ENCODE measurements around the gene RPN2. TPM values are rescaled to one million over a fixed set of nuclear protein-coding genes. Genes with fewer than 3 reads are reported as not detected.

RPN2 gene
- total RNA-seq, 1 experiment from 2014 or later = 220 TPM

DNA sequence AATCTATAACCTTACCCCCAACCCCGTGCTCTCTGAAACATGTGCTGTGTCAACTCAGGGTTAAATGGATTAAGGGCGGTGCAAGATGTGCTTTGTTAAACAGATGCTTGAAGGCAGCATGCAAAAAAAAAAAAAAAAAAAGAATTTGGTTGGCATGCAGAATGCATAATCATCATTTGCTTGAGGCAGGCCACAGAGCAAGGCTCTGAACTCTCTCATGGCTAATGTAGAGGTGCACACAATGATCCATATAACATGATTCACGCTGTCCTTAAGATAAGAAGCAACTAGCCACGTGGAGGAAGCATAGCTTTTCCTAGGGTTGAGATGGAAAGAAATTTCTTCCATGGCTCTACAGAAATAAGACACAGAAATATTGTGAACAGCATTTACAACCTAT, 27.6 kb upstream of the RPN2 start (continued):
- TF ChIP-seq, protein P1, sequence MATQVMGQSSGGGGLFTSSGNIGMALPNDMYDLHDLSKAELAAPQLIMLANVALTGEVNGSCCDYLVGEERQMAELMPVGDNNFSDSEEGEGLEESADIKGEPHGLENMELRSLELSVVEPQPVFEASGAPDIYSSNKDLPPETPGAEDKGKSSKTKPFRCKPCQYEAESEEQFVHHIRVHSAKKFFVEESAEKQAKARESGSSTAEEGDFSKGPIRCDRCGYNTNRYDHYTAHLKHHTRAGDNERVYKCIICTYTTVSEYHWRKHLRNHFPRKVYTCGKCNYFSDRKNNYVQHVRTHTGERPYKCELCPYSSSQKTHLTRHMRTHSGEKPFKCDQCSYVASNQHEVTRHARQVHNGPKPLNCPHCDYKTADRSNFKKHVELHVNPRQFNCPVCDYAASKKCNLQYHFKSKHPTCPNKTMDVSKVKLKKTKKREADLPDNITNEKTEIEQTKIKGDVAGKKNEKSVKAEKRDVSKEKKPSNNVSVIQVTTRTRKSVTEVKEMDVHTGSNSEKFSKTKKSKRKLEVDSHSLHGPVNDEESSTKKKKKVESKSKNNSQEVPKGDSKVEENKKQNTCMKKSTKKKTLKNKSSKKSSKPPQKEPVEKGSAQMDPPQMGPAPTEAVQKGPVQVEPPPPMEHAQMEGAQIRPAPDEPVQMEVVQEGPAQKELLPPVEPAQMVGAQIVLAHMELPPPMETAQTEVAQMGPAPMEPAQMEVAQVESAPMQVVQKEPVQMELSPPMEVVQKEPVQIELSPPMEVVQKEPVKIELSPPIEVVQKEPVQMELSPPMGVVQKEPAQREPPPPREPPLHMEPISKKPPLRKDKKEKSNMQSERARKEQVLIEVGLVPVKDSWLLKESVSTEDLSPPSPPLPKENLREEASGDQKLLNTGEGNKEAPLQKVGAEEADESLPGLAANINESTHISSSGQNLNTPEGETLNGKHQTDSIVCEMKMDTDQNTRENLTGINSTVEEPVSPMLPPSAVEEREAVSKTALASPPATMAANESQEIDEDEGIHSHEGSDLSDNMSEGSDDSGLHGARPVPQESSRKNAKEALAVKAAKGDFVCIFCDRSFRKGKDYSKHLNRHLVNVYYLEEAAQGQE (IDR thresholded peaks at IDR 0.05; ENCODE audit: low read depth) = no peak
- TF ChIP-seq CBX3 (IDR thresholded peaks at IDR 0.05; ENCODE audit: low read depth) = no peak

DNA sequence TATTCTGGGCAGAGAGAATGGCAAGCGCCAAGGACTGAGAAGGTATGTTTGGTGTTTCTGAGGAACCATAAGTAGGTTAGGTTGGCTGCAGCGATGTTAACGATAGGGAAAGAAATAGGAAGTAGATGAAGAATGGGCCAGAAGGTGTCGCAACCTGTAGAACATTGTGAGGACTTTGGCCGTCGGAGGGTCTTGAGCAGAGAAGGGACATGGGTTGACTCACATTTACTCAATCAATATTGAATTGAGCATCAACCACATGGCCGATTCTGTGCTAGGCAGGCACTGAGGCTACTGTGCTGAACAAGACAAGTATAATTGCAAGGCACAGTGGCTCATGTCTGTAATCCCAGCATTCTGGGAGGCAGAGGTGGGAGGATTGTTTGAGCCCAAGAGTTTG, 26.8 kb upstream of the RPN2 start:
- BruUV-seq (replicated peaks) = no TSS peak
- Histone ChIP-seq H3K9ac (ENCODE audit: low read length) (no peak overlapping the region), H3K27me3 (ENCODE audit: insufficient read depth, low read length) (no peaks in the 10 kb centered on the region), H3K4me3 (replicated peaks in 1 of 2; ENCODE audit: low read depth in 1 of 2, low read length in 2 of 2) (no peak overlapping the region), H3K4me1 (ENCODE audit: control insufficient read depth in 1 of 2, insufficient read depth in 2 of 2, low read length in 2 of 2) (no peaks in the 10 kb centered on the region), H3K79me2 (ENCODE audit: insufficient read depth, low read length) (no peaks in the 10 kb centered on the region), H2AFZ (ENCODE audit: low read depth, low read length, poor library complexity, severe bottlenecking) (no peak overlapping the region), H3K4me2 (ENCODE audit: low read length) (no peak overlapping the region), H3K36me3 (ENCODE audit: control insufficient read depth in 1 of 2, insufficient read depth in 2 of 2, low read length in 2 of 2) (no peaks in the 10 kb centered on the region), H3K27ac (ENCODE audit: low read depth, low read length) (no peak overlapping the region), H4K20me1 (ENCODE audit: insufficient read depth) (no peaks in the 10 kb centered on the region), H3K9me2 (ENCODE audit: insufficient read depth) (no peaks in the 10 kb centered on the region), H3K9me3 (ENCODE audit: control insufficient read depth in 1 of 2, insufficient read depth in 1 of 2, low read depth in 1 of 2, low read length in 2 of 2) (no peaks in the 10 kb centered on the region)
- TF ChIP-seq POLR2AphosphoS5 (IDR thresholded peaks at IDR 0.05; ENCODE audit: low read depth, low read length) (no peak), ELF1 (IDR thresholded peaks at IDR 0.05; ENCODE audit: borderline replicate concordance, low read depth) (no peak), RAD21 (IDR thresholded peaks at IDR 0.05; ENCODE audit: low read depth) (no peak), JUND (IDR thresholded peaks at IDR 0.05) (no peak), ZNF274 (IDR thresholded peaks at IDR 0.05; ENCODE audit: low read depth, low read length) (no peak), POLR2A (IDR thresholded peaks at IDR 0.05; ENCODE audit: borderline replicate concordance, extremely low read depth, insufficient read depth, insufficient read length) (no peak), SRF (IDR thresholded peaks at IDR 0.05; ENCODE audit: low read depth) (no peak), CBX3 (IDR thresholded peaks at IDR 0.05; ENCODE audit: low read depth) (no peak), FOSL1 (IDR thresholded peaks at IDR 0.05; ENCODE audit: low read depth) (no peak)
- TF ChIP-seq, protein P2, sequence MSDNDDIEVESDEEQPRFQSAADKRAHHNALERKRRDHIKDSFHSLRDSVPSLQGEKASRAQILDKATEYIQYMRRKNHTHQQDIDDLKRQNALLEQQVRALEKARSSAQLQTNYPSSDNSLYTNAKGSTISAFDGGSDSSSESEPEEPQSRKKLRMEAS (IDR thresholded peaks at IDR 0.05) = no peak
- TF ChIP-seq, protein P3, sequence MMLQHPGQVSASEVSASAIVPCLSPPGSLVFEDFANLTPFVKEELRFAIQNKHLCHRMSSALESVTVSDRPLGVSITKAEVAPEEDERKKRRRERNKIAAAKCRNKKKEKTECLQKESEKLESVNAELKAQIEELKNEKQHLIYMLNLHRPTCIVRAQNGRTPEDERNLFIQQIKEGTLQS (IDR thresholded peaks at IDR 0.05) = no peak
- RAD21 ChIA-PET (ENCODE audit: low non-redundant PET in 1 of 2, low total read pairs in 2 of 2, uncharacterized antibody in 2 of 2, unreplicated experiment in 2 of 2) = no interaction called here
- no peak for DNase-seq (ENCODE audit: low read depth, low spot score)
- no peak for ATAC-seq
- POLR2A ChIA-PET = no interaction called here
- intact Hi-C loops (cut with micrococcal nuclease) = no loop called here
- CTCF ChIA-PET = no interaction called here

Measured in HCT116 (cell line).